Renal cortical epithelial cell (primary cell): ENCODE measurements around the gene YIPF5. TPM values are rescaled to one million over a fixed set of nuclear protein-coding genes. Genes with fewer than 3 reads are reported as not detected.
A peak's percentile ranks its signal among the peaks of the same experiment; 100 is the strongest.

Source experiments
- DNase-seq: peaks from one replicate; pipeline ENCODE4 v3.0.0-alpha.2; 2011; ENCODE audit warnings: low read depth
- total RNA-seq: library from RNA; depleted of rRNA; stranded (reverse); fragments of >200 nt; gene quantifications from 2 replicates; pipeline ENCODE4 v1.2.3, GENCODE V29; 2014

YIPF5 gene
- total RNA-seq, 1 donor from 2014 or later: 123 TPM

GRCh38 chr5:144179226-144179625 lies 8.8 kb upstream of the YIPF5 start:
- DNase-seq: no peak

GRCh38 chr5:144177548-144177947 lies 7.1 kb upstream of the YIPF5 start:
- no peak for DNase-seq

GRCh38 chr5:144173766-144174165 lies 3.3 kb upstream of the YIPF5 start:
- no peak for DNase-seq

GRCh38 chr5:144169904-144170275 lies 569 bp downstream of the YIPF5 start:
- DNase-seq: no peak

- no peak for DNase-seq
Observed at GRCh38 chr5:144167998-144168397, 2.5 kb downstream of the YIPF5 start.

GRCh38 chr5:144166696-144167095 lies 3.8 kb downstream of the YIPF5 start:
- DNase-seq: no peak

GRCh38 chr5:144162686-144163085 lies 7.8 kb downstream of the YIPF5 start:
- DNase-seq: no peak

- peak; percentile 53 for DNase-seq
Observed at GRCh38 chr5:144156767-144157171, 13.7 kb downstream of the YIPF5 start.

GRCh38 chr5:144151026-144151425 lies 19.4 kb downstream of the YIPF5 start:
- no peak for DNase-seq

- DNase-seq: peak; percentile 27
Observed at GRCh38 chr5:144144956-144145751, 25.3 kb downstream of the YIPF5 start.

- DNase-seq: no peak
Observed at GRCh38 chr5:144143625-144144024, 26.8 kb downstream of the YIPF5 start.

GRCh38 chr5:144142824-144143162 lies 27.7 kb downstream of the YIPF5 start:
- DNase-seq: no peak

- DNase-seq: peak; percentile 59
Observed at GRCh38 chr5:144142139-144142823, 28.2 kb downstream of the YIPF5 start.

GRCh38 chr5:144141585-144141984 lies 28.9 kb downstream of the YIPF5 start:
- DNase-seq: no peak

- DNase-seq: no peak
Observed at GRCh38 chr5:144139586-144139985, 30.9 kb downstream of the YIPF5 start.

GRCh38 chr5:144135113-144135762 lies 35.2 kb downstream of the YIPF5 start:
- no peak for DNase-seq

- DNase-seq: peak; percentile 90
Observed at GRCh38 chr5:144134194-144134826, 36.1 kb downstream of the YIPF5 start.

GRCh38 chr5:144133050-144133633 lies 37.3 kb downstream of the YIPF5 start:
- no peak for DNase-seq

GRCh38 chr5:144131261-144131660 lies 39.2 kb downstream of the YIPF5 start:
- no peak for DNase-seq

- DNase-seq: no peak
Observed at GRCh38 chr5:144130306-144130705, 40.2 kb downstream of the YIPF5 start.

- no peak for DNase-seq
Observed at GRCh38 chr5:144128844-144129243, 41.6 kb downstream of the YIPF5 start.

- no peak for DNase-seq
Observed at GRCh38 chr5:144126707-144127106, 43.8 kb downstream of the YIPF5 start.
